Measurements from ENCODE around the gene OR8D4.

The OR8D4 gene

GRCh38 chr11:123892031-123892430 is 9.9 kb upstream of the OR8D4 start:
- no peak for DNase-seq (ENCODE audit: low spot score)
- TF ChIP-seq CTCF (IDR thresholded peaks at IDR 0.05; ENCODE audit: extremely low read depth, missing control alignments), result no peak

- DNase-seq (ENCODE audit: low spot score), result no peak
- no peak for TF ChIP-seq CTCF (IDR thresholded peaks at IDR 0.05; ENCODE audit: extremely low read depth, missing control alignments)
These were observed 2.2 kb upstream of the OR8D4 start for GRCh38 chr11:123899792-123900191.

GRCh38 chr11:123903932-123904331 is 2.0 kb downstream of the OR8D4 start:
- TF ChIP-seq CTCF (IDR thresholded peaks at IDR 0.05; ENCODE audit: extremely low read depth, missing control alignments), result no peak
- peak; percentile 3 for DNase-seq (ENCODE audit: low spot score)

- no peak for DNase-seq (ENCODE audit: low spot score)
- no peak for TF ChIP-seq CTCF (IDR thresholded peaks at IDR 0.05; ENCODE audit: extremely low read depth, missing control alignments)
These were observed 3.0 kb downstream of the OR8D4 start for GRCh38 chr11:123904932-123905331.

- TF ChIP-seq CTCF (IDR thresholded peaks at IDR 0.05; ENCODE audit: extremely low read depth, missing control alignments), result no peak
- no peak for DNase-seq (ENCODE audit: low spot score)
These were observed 3.9 kb downstream of the OR8D4 start for GRCh38 chr11:123905826-123906225.

- TF ChIP-seq CTCF (IDR thresholded peaks at IDR 0.05; ENCODE audit: extremely low read depth, missing control alignments), result no peak
- no peak for DNase-seq (ENCODE audit: low spot score)
These were observed 19.0 kb downstream of the OR8D4 start for GRCh38 chr11:123920943-123921342.

- TF ChIP-seq CTCF (IDR thresholded peaks at IDR 0.05; ENCODE audit: extremely low read depth, missing control alignments), result no peak
- no peak for DNase-seq (ENCODE audit: low spot score)
These were observed 22.1 kb downstream of the OR8D4 start for GRCh38 chr11:123924027-123924426.
